Astrocyte (in vitro differentiated cells and primary cell): ENCODE data around the gene OR10A5.

Source experiments
- CTCF ChIP-seq: IDR thresholded peaks from 2 replicates; pipeline ENCODE4 v1.5.1; 2011; ENCODE audit warnings: low read depth, mild to moderate bottlenecking, inconsistent platforms, low read length, moderate library complexity; ENCODE audit not compliant: insufficient read depth
- EZH2 ChIP-seq: IDR thresholded peaks from 2 replicates; pipeline ENCODE4 v1.6.1; 2012; ENCODE audit warnings: mild to moderate bottlenecking, low read length, inconsistent platforms; ENCODE audit not compliant: insufficient read depth

DNA sequence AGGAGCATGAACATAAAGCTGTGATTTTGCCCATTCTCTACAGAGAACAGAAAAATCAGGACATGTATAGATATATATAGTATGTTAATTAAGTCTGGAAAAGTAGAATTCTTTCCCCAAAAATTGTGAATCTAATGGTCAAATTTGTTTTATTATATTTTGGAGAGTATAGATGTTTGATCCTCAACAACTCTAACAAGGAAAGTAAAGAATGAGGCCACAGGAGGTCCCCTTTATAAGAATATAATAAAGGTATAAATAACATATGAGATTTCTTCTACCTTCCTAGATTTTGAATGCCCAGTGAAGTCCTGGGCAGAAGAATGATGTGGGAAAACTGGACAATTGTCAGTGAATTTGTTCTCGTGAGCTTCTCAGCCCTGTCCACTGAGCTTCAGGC is 30.8 kb downstream of the OR10A5 start, which contains the start of gene OR10A4:
- TF ChIP-seq CTCF (no peak), EZH2 (no peak)
